Measurements from ENCODE around the gene ST3GAL4. TPM values are rescaled to one million over a fixed set of nuclear protein-coding genes. Genes with fewer than 3 reads are reported as not detected.

Gene ST3GAL4
- total and polyA plus RNA-seq, 9 of the 15 experiments (the other 6 are each of a cell fraction or from before 2014, with no cell fraction given): 0.27 to 22.9 (median 10.5) TPM

DNA sequence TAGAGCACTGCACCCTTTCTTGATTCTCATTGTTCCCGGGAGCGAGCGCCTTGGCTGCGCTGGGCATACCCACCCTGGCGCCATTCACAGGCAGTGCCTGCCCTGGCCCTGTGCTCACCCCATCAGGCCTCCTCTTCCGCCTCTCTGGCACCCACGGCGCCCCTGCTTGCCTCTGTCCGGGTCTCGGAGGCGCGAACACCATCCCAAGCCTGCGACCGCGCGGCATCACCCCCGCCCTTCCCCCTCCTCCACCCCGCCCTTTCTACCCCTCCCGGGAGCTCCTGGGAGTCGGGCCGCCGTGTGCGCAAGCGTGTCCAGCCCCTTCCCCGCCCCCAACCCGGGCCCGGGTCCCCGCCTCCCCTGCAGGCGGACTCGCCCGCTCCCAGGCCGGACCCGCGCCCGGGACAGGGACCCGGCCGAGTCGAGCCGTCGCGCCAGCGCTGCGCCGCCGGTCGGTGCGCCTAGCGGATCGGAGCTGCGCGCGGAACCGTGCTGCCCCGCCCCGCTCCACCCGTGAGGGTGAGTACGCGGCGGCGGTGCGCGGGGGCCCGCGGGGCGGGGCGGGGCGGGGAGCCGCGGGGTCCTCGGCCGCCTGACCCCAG, at the start of gene ST3GAL4 (continued):
- TF ChIP-seq, protein P1, sequence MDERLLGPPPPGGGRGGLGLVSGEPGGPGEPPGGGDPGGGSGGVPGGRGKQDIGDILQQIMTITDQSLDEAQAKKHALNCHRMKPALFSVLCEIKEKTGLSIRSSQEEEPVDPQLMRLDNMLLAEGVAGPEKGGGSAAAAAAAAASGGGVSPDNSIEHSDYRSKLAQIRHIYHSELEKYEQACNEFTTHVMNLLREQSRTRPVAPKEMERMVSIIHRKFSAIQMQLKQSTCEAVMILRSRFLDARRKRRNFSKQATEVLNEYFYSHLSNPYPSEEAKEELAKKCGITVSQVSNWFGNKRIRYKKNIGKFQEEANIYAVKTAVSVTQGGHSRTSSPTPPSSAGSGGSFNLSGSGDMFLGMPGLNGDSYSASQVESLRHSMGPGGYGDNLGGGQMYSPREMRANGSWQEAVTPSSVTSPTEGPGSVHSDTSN (CRISPR knock-in tag; IDR thresholded peaks at IDR 0.05; ENCODE audit: low read depth): no peak
- TF ChIP-seq, protein P1 (tag; conservative IDR thresholded peaks at IDR 0.05; ENCODE audit: low read depth): no peak
- TF ChIP-seq XRCC3 (IDR thresholded peaks at IDR 0.05) (no peak), FOXM1 (IDR thresholded peaks at IDR 0.05; ENCODE audit: low read depth) (no peak), FOXM1 (CRISPR knock-in tag; IDR thresholded peaks at IDR 0.05; ENCODE audit: low read depth) (no peak), PML (IDR thresholded peaks at IDR 0.05; ENCODE audit: low read length) (peak; percentile 36; the same call in 1 of the 2 replicates), FOXJ3 (CRISPR knock-in tag; IDR thresholded peaks at IDR 0.05) (no peak), RBM15 (IDR thresholded peaks at IDR 0.05; ENCODE audit: insufficient read depth, low read length) (no peak), RBM22 (IDR thresholded peaks at IDR 0.05; ENCODE audit: low read depth, low read length, poor library complexity, severe bottlenecking) (no peak), TEAD2 (tag; IDR thresholded peaks at IDR 0.05) (no peak), TBP (optimal IDR thresholded peaks at IDR 0.05; ENCODE audit: low read depth, low read length) (peak; percentile 35)
- TF ChIP-seq, protein P2, sequence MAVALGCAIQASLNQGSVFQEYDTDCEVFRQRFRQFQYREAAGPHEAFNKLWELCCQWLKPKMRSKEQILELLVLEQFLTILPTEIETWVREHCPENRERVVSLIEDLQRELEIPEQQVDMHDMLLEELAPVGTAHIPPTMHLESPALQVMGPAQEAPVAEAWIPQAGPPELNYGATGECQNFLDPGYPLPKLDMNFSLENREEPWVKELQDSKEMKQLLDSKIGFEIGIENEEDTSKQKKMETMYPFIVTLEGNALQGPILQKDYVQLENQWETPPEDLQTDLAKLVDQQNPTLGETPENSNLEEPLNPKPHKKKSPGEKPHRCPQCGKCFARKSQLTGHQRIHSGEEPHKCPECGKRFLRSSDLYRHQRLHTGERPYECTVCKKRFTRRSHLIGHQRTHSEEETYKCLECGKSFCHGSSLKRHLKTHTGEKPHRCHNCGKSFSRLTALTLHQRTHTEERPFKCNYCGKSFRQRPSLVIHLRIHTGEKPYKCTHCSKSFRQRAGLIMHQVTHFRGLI (CRISPR knock-in tag; IDR thresholded peaks at IDR 0.05): no peak
- TF ChIP-seq, protein P3, sequence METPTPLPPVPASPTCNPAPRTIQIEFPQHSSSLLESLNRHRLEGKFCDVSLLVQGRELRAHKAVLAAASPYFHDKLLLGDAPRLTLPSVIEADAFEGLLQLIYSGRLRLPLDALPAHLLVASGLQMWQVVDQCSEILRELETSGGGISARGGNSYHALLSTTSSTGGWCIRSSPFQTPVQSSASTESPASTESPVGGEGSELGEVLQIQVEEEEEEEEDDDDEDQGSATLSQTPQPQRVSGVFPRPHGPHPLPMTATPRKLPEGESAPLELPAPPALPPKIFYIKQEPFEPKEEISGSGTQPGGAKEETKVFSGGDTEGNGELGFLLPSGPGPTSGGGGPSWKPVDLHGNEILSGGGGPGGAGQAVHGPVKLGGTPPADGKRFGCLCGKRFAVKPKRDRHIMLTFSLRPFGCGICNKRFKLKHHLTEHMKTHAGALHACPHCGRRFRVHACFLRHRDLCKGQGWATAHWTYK (CRISPR knock-in tag; IDR thresholded peaks at IDR 0.05): 0 out of 2 replicates have a peak, but pooled peaks have one; percentile 50
- TF ChIP-seq, protein P4, sequence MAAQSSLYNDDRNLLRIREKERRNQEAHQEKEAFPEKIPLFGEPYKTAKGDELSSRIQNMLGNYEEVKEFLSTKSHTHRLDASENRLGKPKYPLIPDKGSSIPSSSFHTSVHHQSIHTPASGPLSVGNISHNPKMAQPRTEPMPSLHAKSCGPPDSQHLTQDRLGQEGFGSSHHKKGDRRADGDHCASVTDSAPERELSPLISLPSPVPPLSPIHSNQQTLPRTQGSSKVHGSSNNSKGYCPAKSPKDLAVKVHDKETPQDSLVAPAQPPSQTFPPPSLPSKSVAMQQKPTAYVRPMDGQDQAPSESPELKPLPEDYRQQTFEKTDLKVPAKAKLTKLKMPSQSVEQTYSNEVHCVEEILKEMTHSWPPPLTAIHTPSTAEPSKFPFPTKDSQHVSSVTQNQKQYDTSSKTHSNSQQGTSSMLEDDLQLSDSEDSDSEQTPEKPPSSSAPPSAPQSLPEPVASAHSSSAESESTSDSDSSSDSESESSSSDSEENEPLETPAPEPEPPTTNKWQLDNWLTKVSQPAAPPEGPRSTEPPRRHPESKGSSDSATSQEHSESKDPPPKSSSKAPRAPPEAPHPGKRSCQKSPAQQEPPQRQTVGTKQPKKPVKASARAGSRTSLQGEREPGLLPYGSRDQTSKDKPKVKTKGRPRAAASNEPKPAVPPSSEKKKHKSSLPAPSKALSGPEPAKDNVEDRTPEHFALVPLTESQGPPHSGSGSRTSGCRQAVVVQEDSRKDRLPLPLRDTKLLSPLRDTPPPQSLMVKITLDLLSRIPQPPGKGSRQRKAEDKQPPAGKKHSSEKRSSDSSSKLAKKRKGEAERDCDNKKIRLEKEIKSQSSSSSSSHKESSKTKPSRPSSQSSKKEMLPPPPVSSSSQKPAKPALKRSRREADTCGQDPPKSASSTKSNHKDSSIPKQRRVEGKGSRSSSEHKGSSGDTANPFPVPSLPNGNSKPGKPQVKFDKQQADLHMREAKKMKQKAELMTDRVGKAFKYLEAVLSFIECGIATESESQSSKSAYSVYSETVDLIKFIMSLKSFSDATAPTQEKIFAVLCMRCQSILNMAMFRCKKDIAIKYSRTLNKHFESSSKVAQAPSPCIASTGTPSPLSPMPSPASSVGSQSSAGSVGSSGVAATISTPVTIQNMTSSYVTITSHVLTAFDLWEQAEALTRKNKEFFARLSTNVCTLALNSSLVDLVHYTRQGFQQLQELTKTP (IDR thresholded peaks at IDR 0.05; ENCODE audit: low read depth in 1 of 2, partially characterized antibody in 2 of 2): no peak
- TF ChIP-seq, protein P5, sequence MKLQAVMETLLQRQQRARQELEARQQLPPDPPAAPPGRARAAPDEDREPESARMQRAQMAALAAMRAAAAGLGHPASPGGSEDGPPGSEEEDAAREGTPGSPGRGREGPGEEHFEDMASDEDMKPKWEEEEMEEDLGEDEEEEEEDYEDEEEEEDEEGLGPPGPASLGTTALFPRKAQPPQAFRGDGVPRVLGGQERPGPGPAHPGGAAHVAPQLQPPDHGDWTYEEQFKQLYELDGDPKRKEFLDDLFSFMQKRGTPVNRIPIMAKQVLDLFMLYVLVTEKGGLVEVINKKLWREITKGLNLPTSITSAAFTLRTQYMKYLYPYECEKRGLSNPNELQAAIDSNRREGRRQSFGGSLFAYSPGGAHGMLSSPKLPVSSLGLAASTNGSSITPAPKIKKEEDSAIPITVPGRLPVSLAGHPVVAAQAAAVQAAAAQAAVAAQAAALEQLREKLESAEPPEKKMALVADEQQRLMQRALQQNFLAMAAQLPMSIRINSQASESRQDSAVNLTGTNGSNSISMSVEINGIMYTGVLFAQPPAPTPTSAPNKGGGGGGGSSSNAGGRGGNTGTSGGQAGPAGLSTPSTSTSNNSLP (IDR thresholded peaks at IDR 0.05; ENCODE audit: borderline replicate concordance, low read depth, low read length): no peak

Data from K562 (cell line).